ENCODE measurements around the gene ZNF827. TPM values are rescaled to one million over a fixed set of nuclear protein-coding genes. Genes with fewer than 3 reads are reported as not detected.

ZNF827 gene
- total RNA-seq, 1 donor from 2014 or later = 27.2 TPM

GRCh38 chr4:145867406-145867805, 71.2 kb downstream of the ZNF827 start:
- DNase-seq = no peak
- H3K27ac Mint-ChIP-seq = no peak overlapping the region
- ChIA-PET POLR2A (no interaction called here), CTCF (no interaction called here)
- no peak for ATAC-seq (ENCODE audit: low read depth)
- intact Hi-C loops (cut with micrococcal nuclease) = no loop called here
- no peaks in the 10 kb centered on the region for H3K9me3 Mint-ChIP-seq
- H3K36me3 Mint-ChIP-seq (ENCODE audit: low read depth) = peaks cover 25% of the 10 kb centered on the region
- peaks cover 13% of the 10 kb centered on the region for H3K4me1 Mint-ChIP-seq
- no peak for TF ChIP-seq CTCF (IDR thresholded peaks at IDR 0.05)
- H3K4me3 Mint-ChIP-seq = no peak overlapping the region
- H3K27me3 Mint-ChIP-seq = no peaks in the 10 kb centered on the region

- CTCF ChIA-PET = no interaction called here
- H3K9me3 Mint-ChIP-seq = no peaks in the 10 kb centered on the region
- POLR2A ChIA-PET = no interaction called here
These were observed 71.6 kb downstream of the ZNF827 start for GRCh38 chr4:145866991-145867390.

DNA sequence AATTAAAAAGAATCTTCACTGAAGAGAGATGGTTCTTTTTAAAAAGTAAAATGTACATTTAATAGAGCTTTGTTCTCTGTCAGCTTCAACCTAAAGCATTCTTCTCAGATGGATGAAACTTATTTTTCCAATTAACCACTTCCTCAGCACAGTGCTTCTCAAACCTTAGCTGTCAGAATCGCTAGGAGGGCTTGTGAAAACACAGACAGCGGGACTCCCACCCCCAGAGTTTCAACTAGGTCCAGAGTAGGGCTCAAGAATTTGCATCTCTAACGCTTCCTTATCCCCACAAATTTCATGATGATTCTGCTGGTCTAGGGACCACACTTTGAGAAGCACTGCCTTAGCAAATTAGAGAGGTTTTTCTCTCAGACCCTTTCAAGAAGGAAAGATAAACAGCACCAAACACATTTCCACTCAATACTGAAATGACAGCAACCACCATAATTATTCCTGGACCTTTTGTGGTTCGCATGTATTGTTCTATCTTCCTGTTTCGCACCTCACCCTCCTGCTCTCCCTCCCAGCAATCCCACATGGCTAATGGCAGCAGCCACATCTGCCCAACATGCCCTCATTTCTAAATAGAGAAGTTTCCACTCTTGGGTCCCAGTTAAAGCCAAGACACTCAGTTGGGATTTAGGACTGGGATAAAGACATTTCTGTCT, 73.2 kb downstream of the ZNF827 start:
- H3K4me3 Mint-ChIP-seq = no peak overlapping the region
- ChIA-PET POLR2A (no interaction called here), CTCF (no interaction called here)
- no peaks in the 10 kb centered on the region for H3K9me3 Mint-ChIP-seq
- no peak for DNase-seq
- TF ChIP-seq CTCF (IDR thresholded peaks at IDR 0.05) = no peak
- peaks cover 26% of the 10 kb centered on the region for H3K36me3 Mint-ChIP-seq (ENCODE audit: low read depth)
- intact Hi-C loops (cut with micrococcal nuclease) = no loop called here
- no peak for ATAC-seq (ENCODE audit: low read depth)
- no peaks in the 10 kb centered on the region for H3K27me3 Mint-ChIP-seq
- peaks cover 11% of the 10 kb centered on the region for H3K4me1 Mint-ChIP-seq
- H3K27ac Mint-ChIP-seq = no peak overlapping the region

More at GRCh38 chr4:145866991-145867390, 71.6 kb downstream of the ZNF827 start:
- ATAC-seq (ENCODE audit: low read depth) = no peak
- DNase-seq = no peak
- intact Hi-C loops (cut with micrococcal nuclease) = no loop called here
- Mint-ChIP-seq H3K4me1 (peaks cover 13% of the 10 kb centered on the region), H3K36me3 (ENCODE audit: low read depth) (peaks cover 23% of the 10 kb centered on the region), H3K27me3 (no peaks in the 10 kb centered on the region), H3K27ac (no peak overlapping the region), H3K4me3 (no peak overlapping the region)
- TF ChIP-seq CTCF (IDR thresholded peaks at IDR 0.05) = no peak

DNA sequence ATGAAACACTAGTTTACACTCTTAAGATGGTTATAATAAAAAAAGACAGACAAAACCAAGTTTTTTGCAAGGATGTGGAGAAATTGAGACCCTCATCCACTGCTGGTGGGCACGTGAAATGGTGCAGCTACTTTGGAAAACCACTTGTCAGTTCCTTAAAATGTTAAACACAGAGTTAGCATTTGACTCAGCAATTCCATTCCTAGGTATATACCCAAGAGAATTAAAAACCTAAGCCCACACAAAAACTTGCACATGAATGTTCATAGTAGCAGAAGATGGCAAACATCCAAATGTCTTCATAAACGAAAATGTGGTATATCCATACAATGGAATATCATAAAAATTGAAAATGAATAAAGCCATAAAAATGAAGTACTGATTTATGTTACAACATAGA, 75.4 kb downstream of the ZNF827 start:
- POLR2A ChIA-PET = no interaction called here
- intact Hi-C loops (cut with micrococcal nuclease) = no loop called here
- ATAC-seq (ENCODE audit: low read depth) (no peak), DNase-seq (no peak)
- H3K36me3 Mint-ChIP-seq (ENCODE audit: low read depth) = peaks cover 29% of the 10 kb centered on the region
- H3K4me3 Mint-ChIP-seq = no peak overlapping the region
- TF ChIP-seq CTCF (IDR thresholded peaks at IDR 0.05) = no peak
- CTCF ChIA-PET = no interaction called here
- no peaks in the 10 kb centered on the region for H3K27me3 Mint-ChIP-seq
- H3K9me3 Mint-ChIP-seq = no peaks in the 10 kb centered on the region
- H3K27ac Mint-ChIP-seq = no peak overlapping the region
- peaks cover 3% of the 10 kb centered on the region for H3K4me1 Mint-ChIP-seq

DNA sequence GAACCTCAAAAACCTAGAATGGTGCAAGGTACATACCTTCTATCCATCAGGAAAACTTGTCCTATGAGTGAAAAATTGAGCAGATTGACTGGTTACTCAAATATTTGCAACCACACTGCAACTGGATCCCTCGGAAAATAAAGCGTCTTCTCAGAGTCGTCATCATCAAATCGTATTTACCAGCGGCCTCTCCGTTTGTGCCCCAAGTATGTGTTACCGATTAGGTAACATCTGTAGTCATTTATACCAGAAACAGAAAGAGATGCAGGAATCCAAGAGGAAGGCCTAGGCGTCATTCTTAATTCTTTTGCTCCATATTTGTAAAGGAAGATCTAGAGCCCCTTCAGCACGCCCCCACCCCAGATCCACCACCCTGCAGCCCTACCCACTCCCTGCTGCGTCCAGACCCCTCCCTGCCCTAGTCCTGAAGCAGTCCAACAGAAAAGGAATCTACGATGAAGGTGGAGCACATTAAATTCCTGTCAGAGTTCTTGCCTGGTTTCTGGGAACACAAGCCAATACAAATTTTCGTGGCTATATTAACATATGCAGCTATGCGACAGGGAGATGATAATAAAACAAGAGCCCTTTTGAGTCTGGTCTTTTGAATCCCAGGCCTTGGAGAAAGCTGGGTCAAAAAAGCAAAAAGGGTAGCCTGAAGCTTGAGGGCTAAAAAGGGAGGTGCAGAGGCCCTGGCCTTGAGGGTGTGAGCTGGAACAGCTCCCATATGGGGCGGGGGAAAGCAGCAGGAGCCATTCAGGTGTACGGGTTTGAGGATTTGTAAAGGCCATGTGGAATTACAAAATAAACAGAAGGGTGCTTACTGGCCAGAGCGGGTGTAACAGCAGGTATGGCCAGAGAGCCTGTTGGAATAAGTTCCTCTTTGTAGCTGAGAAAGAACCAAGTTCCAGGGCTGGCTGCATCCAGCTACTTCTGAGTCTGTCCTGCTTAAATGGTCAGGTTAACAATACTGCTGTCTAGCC, 77.0 kb downstream of the ZNF827 start:
- no peaks in the 10 kb centered on the region for H3K27me3 Mint-ChIP-seq
- ATAC-seq (ENCODE audit: low read depth) = no peak
- no peak for TF ChIP-seq CTCF (IDR thresholded peaks at IDR 0.05)
- H3K4me3 Mint-ChIP-seq = no peak overlapping the region
- no peak for DNase-seq
- ChIA-PET POLR2A (no interaction called here), CTCF (no interaction called here)
- intact Hi-C loops (cut with micrococcal nuclease) = no loop called here
- H3K27ac Mint-ChIP-seq = no peak overlapping the region
- peaks cover 21% of the 10 kb centered on the region for H3K36me3 Mint-ChIP-seq (ENCODE audit: low read depth)
- peaks cover 3% of the 10 kb centered on the region for H3K4me1 Mint-ChIP-seq
- H3K9me3 Mint-ChIP-seq = no peaks in the 10 kb centered on the region

Measured in activated B cell treated with CpG ODN at 0.5 μM for 24 hours (primary cell).